ENCODE data around the gene SLC31A2. TPM values are rescaled to one million over a fixed set of nuclear protein-coding genes. Genes with fewer than 3 reads are reported as not detected.

SLC31A2 gene
- total RNA-seq, 1 donor from 2014 or later = 14.8 TPM

DNA sequence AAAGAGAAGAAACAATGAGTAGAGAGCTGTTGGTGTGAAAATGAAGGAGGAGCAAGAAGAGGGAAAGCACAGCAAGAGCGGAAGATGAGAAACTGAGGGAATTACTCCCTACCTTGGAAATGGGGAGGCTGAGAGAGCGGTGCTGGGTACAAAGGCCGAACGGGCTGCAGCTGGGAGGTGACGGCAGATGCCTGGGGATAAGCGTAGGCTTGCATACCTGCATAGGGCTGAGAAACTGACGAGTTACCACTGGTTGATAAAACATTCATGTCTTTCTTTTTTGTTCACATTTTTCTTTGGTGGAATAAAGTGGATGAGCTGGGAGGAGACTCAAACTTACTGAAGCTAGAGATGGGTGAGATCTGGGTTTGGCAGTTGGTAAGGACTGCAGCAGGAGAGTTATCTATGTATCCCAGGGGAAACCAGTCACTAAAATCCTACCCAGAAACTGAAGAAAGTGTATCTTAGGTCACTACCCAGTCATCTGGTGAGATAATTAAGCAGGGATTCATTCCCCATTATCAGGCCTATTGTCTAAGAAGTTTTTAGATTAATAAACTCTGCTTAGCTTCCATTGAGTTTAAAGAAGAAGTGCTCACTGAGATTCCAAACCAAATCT lies 35.4 kb downstream of the SLC31A2 start:
- DNase-seq (ENCODE audit: low read depth) = no peak

DNA sequence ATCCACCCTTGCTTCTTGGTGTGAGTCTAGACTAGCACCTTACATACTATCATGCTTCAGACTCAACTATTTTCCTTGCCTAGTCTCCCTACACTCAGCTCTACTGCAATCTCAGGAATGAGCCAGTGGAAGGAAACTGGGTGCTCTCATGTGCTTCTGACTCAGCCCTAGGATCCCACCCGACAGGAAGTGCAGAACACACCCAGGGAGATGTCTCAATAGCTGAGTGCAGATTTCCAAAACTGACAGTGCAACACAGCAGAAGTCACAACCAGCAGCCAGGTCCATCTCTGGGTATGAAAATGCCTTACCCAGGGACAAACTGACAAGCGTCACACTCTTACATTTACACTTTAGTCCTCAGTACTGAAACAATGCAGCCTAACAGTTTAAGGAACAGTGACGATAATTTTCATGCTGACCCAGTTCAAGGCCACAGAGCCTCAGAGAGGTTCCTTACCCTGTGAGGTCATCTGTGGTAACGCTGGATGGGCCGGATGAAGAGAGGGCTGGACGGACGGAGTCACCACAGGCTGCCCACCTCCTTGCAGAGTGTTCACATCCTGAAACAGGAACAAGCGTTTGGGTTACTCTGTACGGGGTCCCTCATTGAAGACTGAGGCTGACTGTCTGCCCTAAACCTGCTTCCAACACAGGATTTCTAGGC lies 37.3 kb downstream of the SLC31A2 start:
- peak; percentile 86 for DNase-seq (ENCODE audit: low read depth)

DNA sequence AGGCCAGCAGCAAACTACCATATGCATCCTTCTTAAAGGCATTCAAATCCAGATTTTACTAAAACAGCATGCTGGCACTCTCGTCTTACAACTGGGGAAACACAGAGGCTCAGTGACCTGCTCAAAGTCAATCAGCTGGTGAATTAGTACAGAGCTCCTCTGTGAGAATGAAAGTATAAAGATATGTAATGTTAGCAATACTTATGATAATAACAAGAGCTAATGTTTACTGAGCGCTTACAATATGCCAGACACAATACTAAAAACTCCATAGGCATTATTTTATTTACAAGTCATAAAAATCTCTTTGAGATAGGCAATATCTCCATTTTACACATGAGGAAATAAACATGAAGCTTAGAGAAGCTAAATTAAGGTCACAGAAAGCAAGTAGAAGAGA lies 41.6 kb downstream of the SLC31A2 start:
- DNase-seq (ENCODE audit: low read depth) = no peak

GRCh38 chr9:113199683-113200329 lies 49.0 kb downstream of the SLC31A2 start:
- no peak for DNase-seq (ENCODE audit: low read depth)

- no peak for DNase-seq (ENCODE audit: low read depth)
These were observed 54.6 kb downstream of the SLC31A2 start for GRCh38 chr9:113205432-113205831.

- no peak for DNase-seq (ENCODE audit: low read depth)
These were observed 55.1 kb downstream of the SLC31A2 start for GRCh38 chr9:113205861-113206260.

GRCh38 chr9:113210815-113211214 lies 60.0 kb downstream of the SLC31A2 start:
- no peak for DNase-seq (ENCODE audit: low read depth)

Other genes with a start within 250 kb of the SLC31A2 start
- 2.8 and 6.8 TPM in 2 replicates for gene ZNF883, start 138.8 kb upstream of the SLC31A2 start, total RNA-seq
- gene ZFP37, start 94.3 kb upstream of the SLC31A2 start, total RNA-seq = 1.6 and 5.2 TPM in 2 replicates
- 9.6 and 30.2 TPM in 2 replicates for gene FKBP15, start 70.3 kb downstream of the SLC31A2 start, total RNA-seq
- 28.7 and 32.4 TPM in 2 replicates for gene SLC31A1, start 70.5 kb downstream of the SLC31A2 start, total RNA-seq
- 43.4 and 51.7 TPM in 2 replicates for gene CDC26, start 124.6 kb downstream of the SLC31A2 start, total RNA-seq
- gene PRPF4, start 124.7 kb downstream of the SLC31A2 start, total RNA-seq = 31.1 and 36.6 TPM in 2 replicates
- gene RNF183, start 152.4 kb downstream of the SLC31A2 start, total RNA-seq = 0.80 and 1.2 TPM in 2 replicates
- gene WDR31, start 189.3 kb downstream of the SLC31A2 start, total RNA-seq = 1.9 and 9.3 TPM in 2 replicates
- 0.45 and 22.4 TPM in 2 replicates for gene BSPRY, start 198.5 kb downstream of the SLC31A2 start, total RNA-seq
- 23.8 and 24.1 TPM in 2 replicates for gene HDHD3, start 226.0 kb downstream of the SLC31A2 start, total RNA-seq

Data from renal cortical epithelial cell (primary cell).